H1 (cell line): Measurements from ENCODE around the gene MAP1B. TPM values are rescaled to one million over a fixed set of nuclear protein-coding genes. Genes with fewer than 3 reads are reported as not detected.

ENCODE experiments used
- CHD7 ChIP-seq: fragments of 300-600 bp; sonication (generic); IDR thresholded peaks from 2 replicates; pipeline ENCODE4 v1.7.1; 2012; ENCODE audit warnings: low read length, moderate library complexity, mild to moderate bottlenecking, inconsistent platforms; ENCODE audit not compliant: insufficient replicate concordance
- EGR1 ChIP-seq: IDR thresholded peaks from 2 replicates; pipeline ENCODE4 v1.6.1; 2011; ENCODE audit warnings: low read depth, low read length, borderline replicate concordance
- SRF ChIP-seq: IDR thresholded peaks from 2 replicates; pipeline ENCODE4 v1.6.1; 2011; ENCODE audit warnings: mild to moderate bottlenecking, low read depth, low read length, moderate library complexity
- TBP ChIP-seq: IDR thresholded peaks from 2 replicates; pipeline ENCODE4 v1.6.1; 2011; ENCODE audit warnings: low read depth, low read length, improper control_type of control experiment
- polyA plus RNA-seq, 7 experiments: library from polyadenylated mRNA; depleted of rRNA in 3 of 7; stranded (reverse) in 5 of 7; unstranded in 2 of 7; fragments of >200 nt in 5 of 7; fragments of 200-250 nt in 2 of 7; gene quantifications; 1 replicate in 5 of 7; 2 replicates in 1 of 7; 4 replicates in 1 of 7; pipeline versions ENCODE4 v1.2.1 to v1.2.3, GENCODE V29; 2011 to 2013; ENCODE audit warnings: missing spikeins in 2 of 7, mixed read lengths in 2 of 7
- total RNA-seq: library from RNA; stranded (reverse); fragmentation: NEBNext Ultra II Directional; extraction: Animal tissue kit (Norgen Biotek cat#: 25700); gene quantifications from 2 replicates; pipeline ENCODE4 v1.2.1, GENCODE V29; 2021

MAP1B gene
- total and polyA plus RNA-seq, 2 of the 8 experiments (the other 6 are each of a cell fraction or from before 2014, with no cell fraction given) = 24.5 to 120 TPM

GRCh38 chr5:72221099-72221498 is 113.8 kb downstream of the MAP1B start (continued):
- TF ChIP-seq CHD7 = no peak
- no peak for TF ChIP-seq EGR1
- TF ChIP-seq SRF = no peak
- no peak for TF ChIP-seq TBP
